GM23338 (cell line): ENCODE measurements around the gene PTPRA. TPM values are rescaled to one million over a fixed set of nuclear protein-coding genes. Genes with fewer than 3 reads are reported as not detected.

Source experiments
- ATAC-seq: fragments of 200-7000 bp; cut with Tn5 transposase; 3 replicates; pipeline ENCODE4 v1.9.1; 2020
- DNase-seq: peaks from one replicate; pipeline ENCODE4 v3.0.0-alpha.2; 2015; ENCODE audit warnings: low spot score
- H2AFZ ChIP-seq: fragments of 200-600 bp; sonication (generic); 2 replicates; pipeline ENCODE4 v1.8.0; 2016; ENCODE audit warnings: antibody characterized with exemption, mild to moderate bottlenecking, moderate library complexity
- H3F3A ChIP-seq: fragments of 200-600 bp; sonication (generic); replicated peaks from 2 replicates; pipeline ENCODE4 v1.8.0; 2017; ENCODE audit warnings: antibody characterized with exemption, mixed run types, low read depth
- H3K27ac ChIP-seq: fragments of 200-600 bp; sonication (generic); 2 replicates; pipeline ENCODE4 v1.6.1; 2016; ENCODE audit warnings: low read depth
- H3K27me3 ChIP-seq: fragments of 200-600 bp; sonication (generic); 2 replicates; pipeline ENCODE4 v1.8.0; 2016; ENCODE audit warnings: mild to moderate bottlenecking, mixed run types, moderate library complexity; ENCODE audit not compliant: insufficient read depth
- H3K36me3 ChIP-seq: fragments of 200-600 bp; sonication (generic); 2 replicates; pipeline ENCODE4 v1.8.0; 2016; ENCODE audit warnings: mild to moderate bottlenecking; ENCODE audit not compliant: insufficient read depth
- H3K4me1 ChIP-seq: fragments of 200-600 bp; sonication (generic); 2 replicates; pipeline ENCODE4 v1.8.0; 2016; ENCODE audit warnings: mild to moderate bottlenecking, moderate library complexity; ENCODE audit not compliant: insufficient read depth
- H3K4me2 ChIP-seq: fragments of 200-600 bp; sonication (generic); 2 replicates; pipeline ENCODE4 v1.7.1; 2017; ENCODE audit warnings: mixed run types
- H3K4me3 ChIP-seq: fragments of 200-600 bp; sonication (generic); 2 replicates; pipeline ENCODE4 v1.6.1; 2016; ENCODE audit warnings: mixed run types
- H3K79me2 ChIP-seq: fragments of 200-600 bp; sonication (generic); replicated peaks from 2 replicates; pipeline ENCODE4 v1.8.0; 2017; ENCODE audit warnings: mild to moderate bottlenecking; ENCODE audit not compliant: insufficient read depth
- H3K9me2 ChIP-seq: fragments of 200-600 bp; sonication (generic); 2 replicates; pipeline ENCODE4 v1.8.0; 2017; ENCODE audit not compliant: insufficient read depth
- H4K20me1 ChIP-seq: fragments of 200-600 bp; sonication (generic); replicated peaks from 2 replicates; pipeline ENCODE4 v1.8.0; 2017; ENCODE audit warnings: mild to moderate bottlenecking; ENCODE audit not compliant: insufficient read depth
- H3K27ac Mint-ChIP-seq: 2 replicates; pipeline ENCODE4 v1.8.0; 2020; ENCODE audit warnings: inconsistent platforms, mild to moderate bottlenecking, moderate library complexity, mixed read lengths
- H3K27me3 Mint-ChIP-seq: 3 replicates; pipeline ENCODE4 v1.8.0; 2022; ENCODE audit warnings: low read depth, mild to moderate bottlenecking, moderate library complexity, mixed read lengths, inconsistent platforms; ENCODE audit not compliant: insufficient read depth, poor library complexity
- H3K36me3 Mint-ChIP-seq: 3 replicates; pipeline ENCODE4 v1.8.0; 2021; ENCODE audit warnings: low read depth, mild to moderate bottlenecking, inconsistent platforms, moderate library complexity, mixed read lengths
- H3K4me1 Mint-ChIP-seq: 3 replicates; pipeline ENCODE4 v1.8.0; 2020; ENCODE audit warnings: mild to moderate bottlenecking, inconsistent platforms, mixed read lengths
- H3K4me3 Mint-ChIP-seq: 3 replicates; pipeline ENCODE4 v1.8.0; 2021; ENCODE audit warnings: moderate library complexity, mild to moderate bottlenecking, inconsistent platforms, mixed read lengths
- H3K9me3 Mint-ChIP-seq: 3 replicates; pipeline ENCODE4 v1.8.0; 2020; ENCODE audit warnings: moderate library complexity, mild to moderate bottlenecking, inconsistent platforms, mixed read lengths
- EZH2 ChIP-seq: fragments of 200-600 bp; sonication (generic); IDR thresholded peaks from one replicate; pipeline ENCODE4 v1.8.0; 2017; ENCODE audit warnings: antibody characterized with exemption, mild to moderate bottlenecking, low read depth; ENCODE audit not compliant: unreplicated experiment
- EZH2phosphoT487 ChIP-seq: fragments of 200-600 bp; sonication (generic); IDR thresholded peaks from one replicate; pipeline ENCODE4 v1.8.1; 2018; ENCODE audit warnings: antibody characterized with exemption; ENCODE audit not compliant: unreplicated experiment
- JUNB ChIP-seq: IDR thresholded peaks from one replicate; pipeline ENCODE4 v1.6.1; 2016; ENCODE audit warnings: antibody characterized with exemption; ENCODE audit not compliant: unreplicated experiment
- ZNF331 ChIP-seq: fragments of 250-450 bp; sonication (Bioruptor Pico); IDR thresholded peaks from 2 replicates; pipeline ENCODE4 v1.5.0; 2020; ENCODE audit warnings: low read depth, mild to moderate bottlenecking, moderate library complexity
- polyA plus RNA-seq: library from polyadenylated mRNA; unstranded; fragments of >200 nt; fragmentation: Nextera tagmentation; extraction: Ambion mirVana; gene quantifications from 2 replicates; pipeline ENCODE4 v1.2.1, GENCODE V29; 2016
- total RNA-seq: library from RNA; depleted of rRNA; stranded (reverse); fragments of >200 nt; shearing (Covaris generic); gene quantifications from 2 replicates; pipeline ENCODE4 v1.2.3, GENCODE V29; 2014
- TF ChIP-seq, protein P1 (sequence below): fragments of 250-450 bp; sonication (Bioruptor Pico); IDR thresholded peaks from 2 replicates; pipeline ENCODE4 v1.5.0; 2020; ENCODE audit warnings: mild to moderate bottlenecking, moderate library complexity

Gene PTPRA
- total and polyA plus RNA-seq, 2 experiments from 2014 or later: 37.8 to 39.3 TPM

DNA sequence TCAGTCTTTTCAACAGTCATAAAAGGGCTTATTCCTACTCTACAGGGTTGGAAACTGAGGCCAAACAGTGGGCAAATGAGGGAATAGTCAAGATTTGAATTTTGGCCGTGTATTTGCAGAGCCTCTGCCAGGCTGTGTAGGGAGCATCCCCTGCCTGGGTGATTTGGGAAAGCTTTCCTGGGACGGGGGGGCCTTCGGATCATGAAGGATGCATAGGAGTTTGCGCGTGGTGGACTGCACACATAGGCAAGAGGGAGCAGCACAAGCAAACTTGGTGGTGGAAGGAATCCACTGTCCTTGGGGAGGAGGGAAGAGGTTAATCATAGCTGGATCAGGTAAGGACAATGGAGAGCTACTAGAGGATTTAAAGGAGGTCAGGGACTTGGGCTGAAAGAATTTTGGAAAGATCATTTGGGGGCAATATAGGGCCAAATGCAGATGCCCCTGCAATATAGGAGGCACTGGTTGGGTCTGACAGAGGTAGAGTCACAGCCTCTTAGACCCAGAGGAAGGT, 2.5 kb downstream of the PTPRA start (continued):
- TF ChIP-seq, protein P1, sequence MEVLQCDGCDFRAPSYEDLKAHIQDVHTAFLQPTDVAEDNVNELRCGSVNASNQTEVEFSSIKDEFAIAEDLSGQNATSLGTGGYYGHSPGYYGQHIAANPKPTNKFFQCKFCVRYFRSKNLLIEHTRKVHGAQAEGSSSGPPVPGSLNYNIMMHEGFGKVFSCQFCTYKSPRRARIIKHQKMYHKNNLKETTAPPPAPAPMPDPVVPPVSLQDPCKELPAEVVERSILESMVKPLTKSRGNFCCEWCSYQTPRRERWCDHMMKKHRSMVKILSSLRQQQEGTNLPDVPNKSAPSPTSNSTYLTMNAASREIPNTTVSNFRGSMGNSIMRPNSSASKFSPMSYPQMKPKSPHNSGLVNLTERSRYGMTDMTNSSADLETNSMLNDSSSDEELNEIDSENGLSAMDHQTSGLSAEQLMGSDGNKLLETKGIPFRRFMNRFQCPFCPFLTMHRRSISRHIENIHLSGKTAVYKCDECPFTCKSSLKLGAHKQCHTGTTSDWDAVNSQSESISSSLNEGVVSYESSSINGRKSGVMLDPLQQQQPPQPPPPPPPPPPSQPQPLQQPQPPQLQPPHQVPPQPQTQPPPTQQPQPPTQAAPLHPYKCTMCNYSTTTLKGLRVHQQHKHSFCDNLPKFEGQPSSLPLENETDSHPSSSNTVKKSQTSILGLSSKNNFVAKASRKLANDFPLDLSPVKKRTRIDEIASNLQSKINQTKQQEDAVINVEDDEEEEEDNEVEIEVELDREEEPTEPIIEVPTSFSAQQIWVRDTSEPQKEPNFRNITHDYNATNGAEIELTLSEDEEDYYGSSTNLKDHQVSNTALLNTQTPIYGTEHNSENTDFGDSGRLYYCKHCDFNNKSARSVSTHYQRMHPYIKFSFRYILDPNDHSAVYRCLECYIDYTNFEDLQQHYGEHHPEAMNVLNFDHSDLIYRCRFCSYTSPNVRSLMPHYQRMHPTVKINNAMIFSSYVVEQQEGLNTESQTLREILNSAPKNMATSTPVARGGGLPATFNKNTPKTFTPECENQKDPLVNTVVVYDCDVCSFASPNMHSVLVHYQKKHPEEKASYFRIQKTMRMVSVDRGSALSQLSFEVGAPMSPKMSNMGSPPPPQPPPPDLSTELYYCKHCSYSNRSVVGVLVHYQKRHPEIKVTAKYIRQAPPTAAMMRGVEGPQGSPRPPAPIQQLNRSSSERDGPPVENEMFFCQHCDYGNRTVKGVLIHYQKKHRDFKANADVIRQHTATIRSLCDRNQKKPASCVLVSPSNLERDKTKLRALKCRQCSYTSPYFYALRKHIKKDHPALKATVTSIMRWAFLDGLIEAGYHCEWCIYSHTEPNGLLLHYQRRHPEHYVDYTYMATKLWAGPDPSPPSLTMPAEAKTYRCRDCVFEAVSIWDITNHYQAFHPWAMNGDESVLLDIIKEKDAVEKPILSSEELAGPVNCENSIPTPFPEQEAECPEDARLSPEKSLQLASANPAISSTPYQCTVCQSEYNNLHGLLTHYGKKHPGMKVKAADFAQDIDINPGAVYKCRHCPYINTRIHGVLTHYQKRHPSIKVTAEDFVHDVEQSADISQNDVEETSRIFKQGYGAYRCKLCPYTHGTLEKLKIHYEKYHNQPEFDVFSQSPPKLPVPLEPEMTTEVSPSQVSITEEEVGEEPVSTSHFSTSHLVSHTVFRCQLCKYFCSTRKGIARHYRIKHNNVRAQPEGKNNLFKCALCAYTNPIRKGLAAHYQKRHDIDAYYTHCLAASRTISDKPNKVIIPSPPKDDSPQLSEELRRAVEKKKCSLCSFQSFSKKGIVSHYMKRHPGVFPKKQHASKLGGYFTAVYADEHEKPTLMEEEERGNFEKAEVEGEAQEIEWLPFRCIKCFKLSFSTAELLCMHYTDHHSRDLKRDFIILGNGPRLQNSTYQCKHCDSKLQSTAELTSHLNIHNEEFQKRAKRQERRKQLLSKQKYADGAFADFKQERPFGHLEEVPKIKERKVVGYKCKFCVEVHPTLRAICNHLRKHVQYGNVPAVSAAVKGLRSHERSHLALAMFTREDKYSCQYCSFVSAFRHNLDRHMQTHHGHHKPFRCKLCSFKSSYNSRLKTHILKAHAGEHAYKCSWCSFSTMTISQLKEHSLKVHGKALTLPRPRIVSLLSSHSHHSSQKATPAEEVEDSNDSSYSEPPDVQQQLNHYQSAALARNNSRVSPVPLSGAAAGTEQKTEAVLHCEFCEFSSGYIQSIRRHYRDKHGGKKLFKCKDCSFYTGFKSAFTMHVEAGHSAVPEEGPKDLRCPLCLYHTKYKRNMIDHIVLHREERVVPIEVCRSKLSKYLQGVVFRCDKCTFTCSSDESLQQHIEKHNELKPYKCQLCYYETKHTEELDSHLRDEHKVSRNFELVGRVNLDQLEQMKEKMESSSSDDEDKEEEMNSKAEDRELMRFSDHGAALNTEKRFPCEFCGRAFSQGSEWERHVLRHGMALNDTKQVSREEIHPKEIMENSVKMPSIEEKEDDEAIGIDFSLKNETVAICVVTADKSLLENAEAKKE (CRISPR knock-in tag): no peak
- TF ChIP-seq ZNF331 (CRISPR knock-in tag): no peak

DNA sequence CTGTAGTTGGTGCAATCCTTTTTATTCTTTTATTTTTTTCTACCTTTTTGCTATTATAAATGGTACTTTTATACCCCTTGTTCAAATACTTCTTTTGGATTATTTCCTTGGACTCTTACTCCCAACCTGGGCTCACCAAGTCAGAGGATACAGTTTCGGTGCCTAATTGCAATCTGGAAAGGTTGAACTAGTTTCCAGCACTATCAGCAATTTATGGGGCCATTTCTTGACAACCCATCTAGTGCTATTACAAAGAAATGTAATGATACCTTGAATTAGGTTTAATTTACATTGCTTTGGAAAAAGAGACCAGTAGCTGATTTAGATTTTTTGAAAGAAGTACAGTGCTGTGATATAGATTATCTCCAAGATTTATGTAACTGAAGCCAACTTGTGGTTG, 5.2 kb downstream of the PTPRA start:
- Mint-ChIP-seq H3K27me3 (peaks cover 6% of the 10 kb centered on the region), H3K9me3 (no peaks in the 10 kb centered on the region), H3K4me3 (no peak overlapping the region), H3K36me3 (peaks cover 9% of the 10 kb centered on the region), H3K27ac (no peak overlapping the region), H3K4me1 (peaks cover 28% of the 10 kb centered on the region)
- Histone ChIP-seq H3K9me2 (no peaks in the 10 kb centered on the region), H3K79me2 (peaks cover 95% of the 10 kb centered on the region), H2AFZ (no peak overlapping the region), H3K4me3 (no peak overlapping the region), H3K27ac (no peak overlapping the region), H3K27me3 (no peaks in the 10 kb centered on the region), H3K4me1 (peaks cover 16% of the 10 kb centered on the region), H3K4me2 (no peak overlapping the region), H3K36me3 (no peaks in the 10 kb centered on the region), H4K20me1 (peaks cover 26% of the 10 kb centered on the region), H3F3A (no peaks in the 10 kb centered on the region)
- no peak for DNase-seq
- ATAC-seq: no peak
- TF ChIP-seq ZNF331 (CRISPR knock-in tag) (no peak), EZH2phosphoT487 (no peak), EZH2 (no peak), JUNB (no peak)
- TF ChIP-seq, protein P1 (CRISPR knock-in tag): no peak
